ENCODE measurements around the gene HOXB1.
"Not testable (repeated sequence)": the region's sequence is repeated elsewhere in the genome, so short reads cannot be mapped to it uniquely, and the experiment has no call there.

Gene HOXB1

GRCh38 chr17:48513666-48514455 lies 16.9 kb downstream of the HOXB1 start:
- no peak overlapping the region for H3K4me3 ChIP-seq (ENCODE audit: low read length)
- DNase-seq (ENCODE audit: low read depth) = no peak
- no peak for TF ChIP-seq CTCF (IDR thresholded peaks at IDR 0.05; ENCODE audit: insufficient read depth, low read depth, low read length, missing control alignments)

GRCh38 chr17:48513097-48513496 lies 17.7 kb downstream of the HOXB1 start:
- no peak overlapping the region for H3K4me3 ChIP-seq (ENCODE audit: low read length)
- no peak for DNase-seq (ENCODE audit: low read depth)
- no peak for TF ChIP-seq CTCF (IDR thresholded peaks at IDR 0.05; ENCODE audit: insufficient read depth, low read depth, low read length, missing control alignments)

GRCh38 chr17:48510761-48511604 lies 19.8 kb downstream of the HOXB1 start:
- no peak for TF ChIP-seq CTCF (IDR thresholded peaks at IDR 0.05; ENCODE audit: insufficient read depth, low read depth, low read length, missing control alignments)
- peak; percentile 46 for DNase-seq (ENCODE audit: low read depth)
- no peak overlapping the region for H3K4me3 ChIP-seq (ENCODE audit: low read length)

GRCh38 chr17:48510381-48510760 lies 20.4 kb downstream of the HOXB1 start:
- DNase-seq (ENCODE audit: low read depth) = no peak
- H3K4me3 ChIP-seq (ENCODE audit: low read length) = no peak overlapping the region
- no peak for TF ChIP-seq CTCF (IDR thresholded peaks at IDR 0.05; ENCODE audit: insufficient read depth, low read depth, low read length, missing control alignments)

GRCh38 chr17:48509708-48510107 lies 21.1 kb downstream of the HOXB1 start:
- H3K4me3 ChIP-seq (ENCODE audit: low read length); DNase-seq (ENCODE audit: low read depth): not testable (repeated sequence)

- H3K4me3 ChIP-seq (ENCODE audit: low read length) = no peak overlapping the region
- no peak for TF ChIP-seq CTCF (IDR thresholded peaks at IDR 0.05; ENCODE audit: insufficient read depth, low read depth, low read length, missing control alignments)
- DNase-seq (ENCODE audit: low read depth) = no peak
These were observed 24.6 kb downstream of the HOXB1 start for GRCh38 chr17:48506246-48506645.

GRCh38 chr17:48505788-48506187 lies 25.0 kb downstream of the HOXB1 start:
- peak; percentile 82 for DNase-seq (ENCODE audit: low read depth)
- H3K4me3 ChIP-seq (ENCODE audit: low read length) = no peak overlapping the region

More at GRCh38 chr17:48505788-48506187, 25.0 kb downstream of the HOXB1 start:
- no peak for TF ChIP-seq CTCF (IDR thresholded peaks at IDR 0.05; ENCODE audit: insufficient read depth, low read depth, low read length, missing control alignments)
